BJ (cell line): ENCODE data around the gene COMMD7. TPM values are rescaled to one million over a fixed set of nuclear protein-coding genes. Genes with fewer than 3 reads are reported as not detected.

Experiments
- CTCF ChIA-PET: fragments of 350-600 bp; formaldehyde crosslinking; extraction: SDS; loops from one replicate; lab custom pipeline; 2021; ENCODE audit warnings: antibody characterized with exemption, inconsistent platforms; lab: Yijun Ruan, JAX
- POLR2A ChIA-PET: fragments of 300-600 bp; sonication (Branson Sonifier 250); formaldehyde crosslinking; extraction: SDS; loops from one replicate; lab custom pipeline; 2021; ENCODE audit warnings: antibody characterized with exemption; lab: Charles Lee
- DNase-seq: peaks from one replicate; pipeline ENCODE4 v3.0.0-alpha.2; 2011; ENCODE audit warnings: low read depth
- H3K27me3 ChIP-seq: 2 replicates; pipeline ENCODE4 v1.6.0; 2011; ENCODE audit warnings: low read length; ENCODE audit not compliant: control insufficient read depth, insufficient read depth
- H3K36me3 ChIP-seq: 2 replicates; pipeline ENCODE4 v1.5.1; 2011; ENCODE audit warnings: low read length; ENCODE audit not compliant: control insufficient read depth, insufficient read depth
- H3K4me3 ChIP-seq: 2 replicates; pipeline ENCODE4 v1.5.1; 2011; ENCODE audit warnings: low read depth, mild to moderate bottlenecking, control low read depth, low read length
- polyA plus RNA-seq: library from polyadenylated mRNA; depleted of rRNA; stranded (reverse); fragments of >200 nt; gene quantifications from 2 replicates; pipeline ENCODE4 v1.2.3, GENCODE V29; 2011
- TF ChIP-seq, protein P1 (sequence below): IDR thresholded peaks from 2 replicates; pipeline ENCODE4 v1.5.1; 2011; ENCODE audit warnings: low read depth, mild to moderate bottlenecking, control low read depth, inconsistent platforms, low read length, moderate library complexity; ENCODE audit not compliant: insufficient read depth

The COMMD7 gene
- polyA plus RNA-seq, 1 experiment, result 73.6 TPM

DNA sequence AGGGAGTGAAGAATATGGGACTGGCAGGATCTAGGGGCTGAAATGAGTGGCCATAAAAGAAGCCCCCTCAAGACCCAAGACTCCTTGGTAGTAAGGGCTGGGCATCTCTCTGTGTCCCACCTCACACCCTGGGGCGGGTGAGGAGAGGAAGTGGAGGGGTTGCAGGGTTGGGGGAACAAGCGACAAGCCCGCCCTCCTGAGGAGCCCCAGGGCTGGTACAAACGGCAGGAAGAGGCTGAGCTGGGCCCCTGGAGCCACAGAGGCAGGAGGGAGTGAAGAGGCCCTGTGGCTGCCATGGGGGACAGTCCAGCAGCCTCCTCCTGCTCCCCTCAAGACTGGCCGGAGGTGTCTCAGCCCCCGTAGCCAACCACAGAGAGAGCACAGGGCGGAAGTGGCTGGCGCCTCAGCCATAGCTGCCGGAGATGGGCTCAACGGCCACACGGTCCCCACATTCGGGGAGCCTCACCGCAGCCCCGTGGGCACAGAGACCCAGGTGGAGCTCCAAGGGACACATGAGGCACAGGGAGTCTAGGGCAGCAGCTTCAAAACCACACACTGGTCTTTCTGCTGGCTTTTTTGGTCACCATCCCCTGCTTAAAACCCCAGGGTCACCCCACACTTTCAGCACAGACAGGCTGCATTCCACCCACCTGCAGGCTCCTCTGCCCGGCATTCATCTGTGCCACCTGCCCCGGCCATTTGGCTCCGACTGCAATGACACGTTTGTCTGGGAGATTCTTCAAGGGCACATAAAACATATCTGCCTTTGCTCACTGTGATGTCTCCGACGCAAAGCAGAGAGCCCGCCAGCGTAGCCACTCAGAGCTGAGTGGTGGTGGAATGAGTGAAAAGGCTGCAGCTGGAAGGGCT lies 70.0 kb downstream of the COMMD7 start:
- DNase-seq, result no peak
- H3K4me3 ChIP-seq, result no peak overlapping the region

DNA sequence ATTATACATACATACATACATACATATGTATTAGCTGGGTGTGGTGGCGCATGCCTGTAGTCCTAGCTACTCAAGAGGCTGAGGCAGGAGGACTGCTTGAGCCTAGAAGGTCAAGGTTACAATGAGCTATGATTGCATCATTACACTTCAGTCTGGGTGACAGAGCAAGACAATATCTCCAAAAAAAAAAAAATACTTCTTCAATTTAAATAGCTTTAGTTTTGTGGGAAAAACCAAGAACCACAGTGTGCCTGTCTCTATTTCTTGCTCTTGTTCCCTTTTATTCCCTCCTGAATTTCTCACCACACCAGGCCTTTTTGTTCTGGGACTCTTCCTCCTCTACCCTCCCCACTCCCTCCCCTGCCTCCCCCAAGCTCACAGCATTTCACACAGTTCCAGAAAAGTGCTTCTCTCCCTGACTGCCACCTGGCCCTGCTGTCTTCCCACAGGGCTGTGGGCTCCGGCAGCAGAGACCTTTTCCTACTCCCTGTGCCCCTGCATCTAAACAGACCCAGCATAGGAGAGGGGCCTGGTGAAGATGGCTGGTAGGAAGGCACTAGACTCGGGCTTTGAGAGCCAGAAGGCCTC lies 70.8 kb downstream of the COMMD7 start:
- no peak for DNase-seq
- CTCF ChIA-PET, result interaction anchor here (0.6 to 7.1 kb wide), 5 partner anchors 9 to 150 kb away, joined by 3 to 146 read pairs (median 13); no protein-coding TSS in a partner anchor
- no peak overlapping the region for H3K4me3 ChIP-seq
- TF ChIP-seq, protein P1, sequence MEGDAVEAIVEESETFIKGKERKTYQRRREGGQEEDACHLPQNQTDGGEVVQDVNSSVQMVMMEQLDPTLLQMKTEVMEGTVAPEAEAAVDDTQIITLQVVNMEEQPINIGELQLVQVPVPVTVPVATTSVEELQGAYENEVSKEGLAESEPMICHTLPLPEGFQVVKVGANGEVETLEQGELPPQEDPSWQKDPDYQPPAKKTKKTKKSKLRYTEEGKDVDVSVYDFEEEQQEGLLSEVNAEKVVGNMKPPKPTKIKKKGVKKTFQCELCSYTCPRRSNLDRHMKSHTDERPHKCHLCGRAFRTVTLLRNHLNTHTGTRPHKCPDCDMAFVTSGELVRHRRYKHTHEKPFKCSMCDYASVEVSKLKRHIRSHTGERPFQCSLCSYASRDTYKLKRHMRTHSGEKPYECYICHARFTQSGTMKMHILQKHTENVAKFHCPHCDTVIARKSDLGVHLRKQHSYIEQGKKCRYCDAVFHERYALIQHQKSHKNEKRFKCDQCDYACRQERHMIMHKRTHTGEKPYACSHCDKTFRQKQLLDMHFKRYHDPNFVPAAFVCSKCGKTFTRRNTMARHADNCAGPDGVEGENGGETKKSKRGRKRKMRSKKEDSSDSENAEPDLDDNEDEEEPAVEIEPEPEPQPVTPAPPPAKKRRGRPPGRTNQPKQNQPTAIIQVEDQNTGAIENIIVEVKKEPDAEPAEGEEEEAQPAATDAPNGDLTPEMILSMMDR, result no peak
- H3K36me3 ChIP-seq, result no peaks in the 10 kb centered on the region
- POLR2A ChIA-PET, result no interaction called here
- H3K27me3 ChIP-seq, result no peaks in the 10 kb centered on the region

More for the DNA sequence above, 70.0 kb downstream of the COMMD7 start:
- H3K27me3 ChIP-seq, result no peaks in the 10 kb centered on the region
- H3K36me3 ChIP-seq, result no peaks in the 10 kb centered on the region
- TF ChIP-seq, protein P1, result no peak
- POLR2A ChIA-PET, result no interaction called here
- CTCF ChIA-PET, result interaction anchor here (0.6 to 7.1 kb wide), 13 partner anchors 8 to 627 kb away, joined by 3 to 146 read pairs (median 6); partner anchors contain the start of gene DNMT3B

DNA sequence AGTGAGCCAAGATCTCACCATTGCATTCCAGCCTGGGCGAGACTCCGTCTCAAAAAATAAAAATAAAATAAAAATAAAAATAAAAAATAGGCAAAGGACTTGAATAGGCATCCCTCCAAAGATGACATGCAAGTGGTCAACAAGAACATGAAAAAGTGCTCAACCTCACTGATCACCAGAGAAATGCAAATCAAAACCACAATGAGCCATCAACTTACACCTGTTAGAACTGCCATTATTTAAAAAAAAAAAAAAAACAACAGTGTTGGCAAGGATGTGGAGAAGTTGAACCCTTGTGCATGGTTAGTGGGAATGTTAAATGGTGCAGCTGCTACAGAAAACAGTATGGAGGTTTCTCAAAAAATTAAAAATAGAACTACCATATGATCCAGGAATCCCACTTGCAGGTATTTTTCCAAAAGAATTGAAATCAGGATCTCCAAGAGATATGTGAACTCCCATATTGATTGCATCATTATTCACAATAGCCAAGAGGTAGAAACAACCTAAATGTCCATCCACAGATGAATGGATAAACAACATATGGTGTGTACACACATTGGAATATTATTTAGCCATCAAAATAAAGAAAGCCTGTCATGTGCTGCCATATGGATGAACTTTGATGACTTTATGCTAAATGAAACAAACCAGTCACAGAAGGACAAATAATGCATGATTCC lies 72.4 kb downstream of the COMMD7 start:
- TF ChIP-seq, protein P1, result no peak

DNA sequence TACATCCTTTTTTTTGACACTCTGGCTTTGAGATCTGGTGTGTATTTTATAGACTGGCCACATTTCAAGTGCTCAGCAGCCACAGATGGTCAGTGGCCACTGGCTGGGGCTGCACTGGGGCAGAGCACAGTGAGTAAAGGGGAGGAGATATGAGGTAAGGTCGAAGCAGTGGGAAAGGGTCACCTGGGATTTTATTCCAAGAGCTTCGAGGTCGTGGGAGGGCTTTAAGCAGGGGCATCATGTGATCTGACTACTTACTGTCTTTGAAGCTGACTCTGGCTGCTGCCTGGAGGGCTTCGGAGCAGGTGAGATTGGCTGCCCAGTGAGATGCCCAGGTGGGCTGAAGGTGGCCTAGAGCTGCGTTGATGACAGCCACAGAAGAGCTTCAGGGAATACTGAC lies 76.2 kb downstream of the COMMD7 start:
- ChIA-PET CTCF (interaction anchor here (1.0 to 4.2 kb wide), 2 partner anchors 111 to 144 kb away, joined by 3 to 36 read pairs; no protein-coding TSS in a partner anchor), POLR2A (no interaction called here)
- no peak for DNase-seq
- no peaks in the 10 kb centered on the region for H3K36me3 ChIP-seq
- no peak overlapping the region for H3K4me3 ChIP-seq
- H3K27me3 ChIP-seq, result no peaks in the 10 kb centered on the region
- TF ChIP-seq, protein P1, result no peak

More for the DNA sequence above, 72.4 kb downstream of the COMMD7 start:
- POLR2A ChIA-PET, result no interaction called here
- no peaks in the 10 kb centered on the region for H3K27me3 ChIP-seq
- H3K36me3 ChIP-seq, result no peaks in the 10 kb centered on the region
- no peak overlapping the region for H3K4me3 ChIP-seq
- DNase-seq, result no peak
- CTCF ChIA-PET, result interaction anchor here (1.1 to 7.1 kb wide), 3 partner anchors 107 to 274 kb away, joined by 3 to 146 read pairs (median 36); no protein-coding TSS in a partner anchor
